ENCODE data around the gene CRYL1.

CRYL1 gene

DNA sequence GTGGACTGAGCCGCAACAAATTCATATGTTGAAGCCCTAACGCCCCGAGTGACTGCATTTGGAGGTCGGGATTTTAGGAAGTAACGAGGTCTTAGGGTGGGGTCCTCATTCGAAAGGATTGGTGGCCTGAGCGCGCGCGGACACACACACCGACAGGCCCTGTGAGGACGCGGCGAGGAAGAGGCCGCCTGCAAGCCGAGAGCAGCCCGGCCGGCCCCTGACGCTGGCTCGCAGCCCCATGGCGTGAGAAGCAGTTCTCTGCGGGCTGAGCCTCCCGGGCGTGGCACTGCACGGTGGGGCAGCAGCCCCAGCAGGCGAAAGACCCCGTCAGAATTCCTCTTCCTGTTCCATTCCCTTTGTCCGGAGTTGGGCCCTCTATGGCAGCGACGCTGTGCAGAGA is 131.2 kb downstream of the CRYL1 start:
- no peak for DNase-seq

DNA sequence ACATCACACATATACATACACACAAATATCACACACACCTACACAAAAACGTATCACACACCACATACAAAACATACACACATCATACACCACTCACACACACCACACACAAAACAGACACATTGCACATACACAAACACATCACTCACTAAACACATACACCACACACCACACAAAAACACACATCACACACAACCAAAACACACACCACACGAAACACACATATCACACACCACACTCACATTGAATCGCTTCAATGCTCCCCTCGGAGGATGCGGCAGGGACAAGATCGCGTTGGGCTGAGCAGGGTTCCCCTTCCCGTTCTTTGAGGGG is 131.5 kb downstream of the CRYL1 start:
- no peak for DNase-seq

DNA sequence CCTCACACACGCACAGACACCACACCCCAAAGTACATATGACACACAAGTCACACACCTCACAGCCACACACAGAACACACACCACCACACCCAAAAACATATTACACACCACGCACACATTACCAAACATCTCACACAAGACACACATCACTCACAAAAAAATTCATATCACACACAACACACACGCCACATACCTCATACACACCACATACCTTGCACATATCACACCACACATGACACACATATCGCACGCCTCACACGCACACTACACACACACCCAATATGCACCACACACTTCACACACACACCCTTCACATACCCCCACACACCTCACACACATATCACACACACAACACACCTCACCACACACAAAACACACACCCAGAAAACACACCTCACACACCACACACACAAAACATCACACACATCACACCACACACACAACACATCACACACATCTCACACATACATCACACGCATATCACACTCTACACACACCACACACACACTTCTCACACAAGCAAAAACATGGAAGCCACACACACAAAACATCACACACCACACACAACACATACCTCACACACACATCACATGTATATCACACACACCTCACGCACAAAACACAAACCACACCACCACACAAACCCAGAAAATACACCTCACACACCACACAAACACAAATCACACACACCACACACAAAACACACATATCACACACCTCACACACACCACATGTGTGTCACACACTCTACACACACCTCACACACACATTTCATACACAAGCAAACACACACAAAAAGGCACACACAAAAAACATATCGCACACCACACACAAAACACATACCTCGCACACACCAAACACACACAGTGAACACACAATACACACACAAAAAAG is 132.1 kb downstream of the CRYL1 start:
- no peak for DNase-seq

DNA sequence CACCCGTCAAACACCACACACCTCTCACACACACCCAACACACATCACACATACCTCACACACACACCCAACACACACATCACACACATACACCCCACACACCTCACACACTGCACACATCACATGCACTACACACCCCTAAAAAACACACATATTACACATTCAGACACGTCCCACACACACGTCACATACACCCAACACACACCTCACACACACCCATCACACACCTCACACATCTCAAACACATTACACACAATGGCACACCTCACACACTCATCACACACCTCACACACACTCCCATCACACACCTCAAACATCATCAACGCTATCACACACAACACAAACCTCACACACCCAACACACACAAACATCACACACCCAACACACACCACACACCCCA is 133.1 kb downstream of the CRYL1 start:
- DNase-seq = no peak

DNA sequence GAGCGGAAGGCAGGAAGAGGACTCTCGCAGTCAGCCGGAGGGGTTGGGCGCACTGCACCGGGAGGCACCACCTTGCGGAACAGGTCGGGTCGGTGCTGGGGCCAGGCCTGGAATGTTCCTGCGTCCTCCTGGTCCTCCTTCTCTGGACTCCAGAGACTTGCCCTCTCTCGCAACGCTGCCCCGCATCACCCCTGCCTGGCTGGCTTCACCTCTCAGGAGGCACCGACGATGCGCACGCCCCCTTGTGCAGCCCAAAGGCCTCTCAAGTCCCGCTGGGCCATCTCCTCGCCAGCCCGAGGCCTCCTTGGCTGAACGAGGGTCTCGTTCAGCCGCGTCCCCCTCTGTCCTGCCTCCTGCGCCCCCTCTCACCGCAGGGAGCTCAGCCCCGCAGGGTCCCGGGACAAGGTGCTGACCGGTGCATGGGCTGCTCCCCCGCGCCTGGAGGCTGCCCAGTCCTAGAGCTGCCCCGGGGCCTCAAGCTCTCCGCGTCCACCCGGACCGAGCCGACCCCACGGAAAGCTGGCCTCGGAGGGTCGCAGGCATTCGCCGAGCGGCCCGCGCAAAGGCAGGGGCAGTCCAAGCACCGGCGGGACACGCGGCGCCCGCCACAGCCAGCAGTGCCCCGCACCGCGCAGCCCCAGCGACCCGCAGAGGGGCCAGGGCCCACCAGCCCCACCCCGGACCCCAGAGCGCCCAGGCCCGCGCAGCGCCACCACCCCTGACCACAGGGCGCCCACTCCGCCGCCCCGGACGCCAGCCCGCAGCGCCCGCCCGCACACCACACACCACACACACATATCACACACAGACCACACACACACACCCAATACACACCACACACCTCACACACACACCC is 133.8 kb downstream of the CRYL1 start:
- no peak for DNase-seq

DNA sequence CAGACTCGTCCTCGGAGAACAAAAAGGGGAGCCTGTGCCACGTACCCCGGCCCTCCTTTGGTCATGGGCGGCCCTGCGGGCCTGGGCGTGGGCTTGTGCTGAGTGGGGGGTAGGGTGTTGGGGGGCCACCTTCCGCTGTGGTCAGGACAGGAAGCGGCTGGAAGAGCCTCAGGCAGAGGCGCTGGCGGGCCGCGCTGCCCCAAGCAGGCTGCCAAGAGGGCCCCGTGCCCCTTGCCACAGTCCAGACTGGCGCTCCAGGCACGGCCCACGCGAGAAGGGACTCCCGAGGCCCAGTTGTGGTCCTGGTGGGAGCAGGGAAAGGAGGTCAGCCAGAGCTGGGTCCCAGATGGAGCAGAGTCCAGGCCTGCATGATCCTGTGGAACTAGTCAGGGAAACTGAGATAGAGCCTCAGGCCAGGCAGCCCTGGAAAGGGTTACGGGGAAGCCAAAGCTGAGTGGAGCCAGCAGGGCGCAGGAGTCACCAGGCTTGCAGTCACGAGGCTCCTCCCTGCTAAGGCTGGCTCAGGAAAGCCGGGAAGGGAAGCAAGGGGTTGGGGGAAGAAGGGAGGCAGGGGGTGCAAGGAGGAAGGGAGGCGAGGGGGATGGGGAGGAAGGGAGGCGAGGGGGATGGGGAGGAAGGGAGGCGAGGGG is 135.0 kb downstream of the CRYL1 start:
- no peak for DNase-seq

DNA sequence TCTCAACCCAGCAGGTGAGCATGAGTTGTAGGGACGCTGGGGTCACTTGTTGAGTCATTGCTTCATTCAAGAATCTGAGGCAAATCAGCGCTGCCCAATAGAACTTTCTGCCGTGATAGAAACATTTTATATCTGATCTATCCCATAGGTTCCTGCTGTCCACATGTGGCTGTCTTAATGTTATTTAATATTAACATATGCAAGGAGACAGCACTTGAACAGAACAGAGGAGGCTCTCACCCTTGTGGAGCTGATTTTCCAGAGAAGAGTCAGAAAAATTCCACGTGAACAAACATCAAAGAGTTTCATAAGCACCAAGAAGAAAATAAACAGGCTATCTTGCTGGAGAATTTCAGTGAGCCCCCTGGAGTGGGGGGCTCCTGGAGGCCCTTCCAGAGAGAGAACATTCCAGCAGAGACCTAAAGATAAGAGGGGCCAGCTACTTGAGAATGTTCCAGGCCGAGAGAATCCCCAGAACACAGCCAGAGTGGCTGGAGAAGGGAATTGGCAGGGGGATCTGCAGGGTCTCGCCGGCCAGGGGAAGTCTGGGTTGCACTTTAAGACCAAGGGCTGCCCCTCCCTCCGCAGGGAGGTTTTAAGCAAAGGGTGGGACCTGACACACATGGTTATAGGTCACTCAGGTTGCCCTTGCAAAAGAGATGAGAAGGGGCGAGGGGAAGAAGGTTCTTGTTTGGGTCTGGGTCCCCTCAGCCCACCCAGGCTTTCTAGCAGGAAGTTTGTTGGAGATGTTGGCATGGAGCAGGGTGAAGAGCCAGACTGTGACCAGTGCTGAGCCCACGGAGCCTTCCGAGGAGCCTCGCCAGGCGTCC is 135.7 kb downstream of the CRYL1 start:
- DNase-seq = no peak

DNA sequence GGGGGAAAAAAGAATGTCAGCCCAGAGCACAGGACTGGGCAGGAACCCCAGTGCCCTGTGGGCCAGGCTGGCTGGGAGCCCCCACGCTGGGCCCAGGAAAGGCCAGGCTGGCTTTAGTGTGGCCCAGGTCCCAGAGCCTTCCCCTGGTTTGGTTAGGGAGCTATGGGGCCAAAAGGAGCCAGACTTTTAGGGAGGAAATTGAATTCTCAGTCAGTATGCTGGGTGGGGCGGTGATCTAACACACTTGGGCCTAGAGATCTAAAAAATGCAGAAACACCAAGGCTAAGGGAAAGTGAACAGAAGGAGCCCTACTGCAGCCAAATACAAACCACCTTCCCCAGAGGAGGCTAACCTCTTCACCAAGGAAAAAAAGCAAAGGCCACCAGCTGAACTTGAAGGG is 137.5 kb downstream of the CRYL1 start:
- no peak for DNase-seq

DNA sequence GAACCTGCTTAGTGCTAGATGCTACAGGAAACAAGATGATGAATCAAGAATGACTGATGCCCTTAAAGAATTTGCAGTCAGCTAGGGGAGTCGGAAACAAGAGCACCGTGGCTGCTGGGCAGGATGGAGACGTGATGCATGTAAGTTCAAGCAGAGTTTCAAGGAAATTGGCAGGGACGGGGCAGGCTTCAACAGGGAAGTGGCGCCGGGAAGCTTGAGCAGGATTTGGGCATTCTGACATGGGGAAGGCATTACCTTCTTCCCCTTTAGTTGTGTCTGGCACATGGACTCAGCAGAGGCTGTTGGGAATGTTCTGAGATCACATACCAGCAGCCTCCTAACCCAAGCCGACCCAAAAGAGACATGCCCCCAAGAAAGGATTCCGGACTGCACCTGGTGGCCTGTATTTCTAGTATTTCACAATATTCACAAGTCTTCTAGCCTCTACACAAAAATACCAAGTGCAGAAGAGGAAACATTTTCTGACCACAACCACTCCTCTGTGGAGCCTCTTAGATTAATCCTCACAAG is 138.2 kb downstream of the CRYL1 start:
- DNase-seq = no peak

DNA sequence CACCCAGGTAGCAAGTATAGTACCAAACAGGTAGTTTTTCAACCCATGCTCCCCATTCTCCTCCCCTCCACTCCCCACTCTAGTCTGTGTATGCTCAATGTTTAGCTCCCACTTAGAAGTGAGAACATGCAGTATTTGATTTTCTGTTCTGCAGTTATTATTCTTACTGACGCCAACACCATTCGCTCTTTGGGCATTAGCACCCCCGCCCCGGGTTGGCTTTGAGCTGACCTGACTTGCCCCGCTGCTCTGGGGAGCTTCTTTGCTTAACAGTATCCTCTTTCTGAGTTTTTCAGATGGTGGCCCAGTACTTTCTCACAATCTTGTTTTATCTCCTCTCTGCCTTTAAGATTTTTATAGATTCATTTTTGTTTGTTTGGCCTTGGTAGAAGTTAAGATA is 138.7 kb downstream of the CRYL1 start:
- no peak for DNase-seq

DNA sequence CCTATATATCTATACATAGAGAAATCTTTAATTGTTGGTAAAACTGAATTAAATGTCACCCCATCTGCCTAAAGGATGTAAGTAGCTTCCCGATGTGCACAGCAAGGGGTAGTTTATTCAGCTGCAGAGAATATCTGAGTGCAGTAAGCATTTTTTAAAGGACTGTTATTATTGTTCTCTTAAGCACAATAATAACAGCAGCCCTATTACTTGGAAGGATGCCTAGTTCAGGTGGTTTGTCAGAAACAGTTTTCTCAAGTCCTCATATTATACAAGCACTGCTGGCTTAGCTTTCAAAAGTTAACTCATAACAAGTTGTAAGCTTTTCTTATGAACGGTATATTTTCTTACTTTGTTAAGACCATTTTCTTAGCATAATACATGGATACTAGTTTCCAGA is 142.6 kb downstream of the CRYL1 start:
- no peak for DNase-seq

DNA sequence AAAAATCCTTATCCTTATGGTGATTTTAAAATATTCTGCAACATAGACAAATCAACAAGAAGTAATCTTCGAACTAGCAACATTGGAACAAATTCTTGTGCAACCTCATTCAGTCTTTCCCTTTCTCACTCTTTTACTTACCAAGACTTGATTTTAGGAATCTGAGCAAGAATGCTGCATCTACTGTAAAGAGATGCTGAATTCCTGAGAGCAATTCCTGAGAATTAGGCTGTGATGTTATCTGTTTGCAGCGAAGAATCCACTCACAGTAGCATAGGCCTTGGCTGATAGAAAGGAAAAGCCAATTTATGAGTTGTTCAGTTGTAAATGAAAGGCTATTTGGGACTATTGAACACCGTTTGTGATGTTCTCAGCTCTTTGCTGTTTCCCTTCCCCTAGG is 144.3 kb downstream of the CRYL1 start:
- DNase-seq = no peak

DNA sequence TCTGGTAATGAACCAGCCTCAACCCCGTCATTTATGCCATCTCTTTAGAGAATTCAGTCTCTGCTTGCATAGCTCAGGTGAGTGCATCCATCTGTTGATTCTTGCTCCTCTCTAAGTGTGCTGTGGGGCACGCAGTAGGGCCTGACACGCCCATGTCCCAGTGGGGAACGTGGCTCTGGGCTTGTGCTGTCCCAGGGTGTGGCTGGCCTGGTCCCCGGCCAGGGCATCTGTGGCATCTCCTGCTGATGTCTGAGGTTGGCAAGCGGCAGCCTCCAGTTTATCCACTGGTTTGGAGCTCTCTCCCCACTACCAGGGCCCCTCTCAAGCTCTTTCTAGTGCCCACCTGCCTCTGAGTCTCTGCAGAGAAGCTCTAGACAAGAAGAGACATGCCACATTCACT is 146.9 kb downstream of the CRYL1 start:
- DNase-seq = peak; percentile 4

DNA sequence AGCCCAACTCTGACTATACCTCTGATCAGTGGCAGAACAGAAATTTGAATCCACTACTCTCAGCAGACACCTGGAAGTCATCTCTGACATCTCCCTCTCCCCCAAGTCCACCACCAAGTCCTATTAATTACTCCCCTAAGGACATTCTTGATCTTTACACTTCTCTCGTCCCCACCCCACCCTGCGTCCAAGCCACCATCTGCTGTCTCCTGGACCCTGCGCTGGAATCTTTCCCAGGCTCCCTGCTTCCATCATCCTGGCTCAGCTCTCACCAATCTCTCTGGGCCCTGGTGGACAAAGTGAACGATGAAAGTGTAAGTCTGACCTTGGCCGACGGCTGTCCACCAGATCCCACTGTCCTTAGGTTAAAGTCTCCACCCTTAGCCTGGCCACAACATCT is 147.9 kb downstream of the CRYL1 start:
- DNase-seq = no peak

DNA sequence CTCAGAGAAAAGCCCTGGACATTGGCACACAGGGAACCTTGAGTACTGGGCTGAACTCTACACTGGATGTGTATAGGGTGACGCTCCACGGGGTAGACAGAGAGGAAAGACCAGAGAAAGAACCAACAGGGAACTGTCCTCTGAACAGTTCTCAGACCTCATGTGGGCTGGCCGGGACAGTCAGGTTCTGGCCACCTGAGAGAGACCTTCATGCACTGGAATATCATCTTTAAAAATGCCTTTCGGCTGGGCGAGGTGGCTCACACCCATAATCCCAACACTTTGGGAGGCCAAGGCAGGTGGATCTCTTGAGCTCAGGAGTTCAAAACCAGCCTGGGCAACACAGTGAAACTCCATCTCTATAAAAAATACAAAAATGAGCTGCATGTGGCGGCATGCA is 149.8 kb downstream of the CRYL1 start:
- no peak for DNase-seq

DNA sequence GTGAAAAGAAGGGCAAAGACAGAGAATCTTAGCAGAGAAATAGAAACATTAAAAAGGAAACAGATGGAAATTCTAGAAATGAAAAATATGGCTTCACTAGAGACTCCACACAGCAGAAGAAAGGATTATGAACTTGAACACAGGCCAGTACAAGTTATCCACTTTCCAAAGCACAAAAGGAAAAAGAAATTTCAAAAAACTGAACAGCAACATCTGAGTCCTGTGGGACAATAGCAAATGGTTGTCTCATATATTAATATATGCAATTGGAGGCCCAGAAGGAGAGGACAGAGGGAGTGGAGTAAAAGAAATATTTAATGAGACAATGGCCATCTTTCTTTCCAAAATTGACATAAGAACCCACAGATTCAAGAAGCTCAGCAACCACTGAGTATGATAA is 151.8 kb downstream of the CRYL1 start:
- DNase-seq = no peak

DNA sequence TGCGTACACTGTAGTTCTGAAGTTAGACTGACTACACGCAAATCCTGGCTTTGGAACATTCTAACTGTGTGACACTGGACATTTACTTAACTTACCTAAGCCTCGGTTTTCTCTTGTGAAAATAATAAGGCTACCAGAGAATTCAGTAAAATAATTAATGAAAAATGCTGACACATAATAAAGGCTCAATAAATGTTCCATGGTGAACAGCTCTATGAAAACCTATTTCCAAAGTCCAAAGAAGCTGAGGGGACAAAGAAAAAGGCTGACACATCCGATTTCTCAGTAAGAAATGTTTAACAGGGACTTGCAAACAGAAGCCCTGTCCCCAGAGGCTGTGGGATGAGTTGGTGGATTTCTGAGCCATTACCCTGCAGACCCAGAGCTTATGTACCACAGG is 153.8 kb downstream of the CRYL1 start:
- DNase-seq = no peak

DNA sequence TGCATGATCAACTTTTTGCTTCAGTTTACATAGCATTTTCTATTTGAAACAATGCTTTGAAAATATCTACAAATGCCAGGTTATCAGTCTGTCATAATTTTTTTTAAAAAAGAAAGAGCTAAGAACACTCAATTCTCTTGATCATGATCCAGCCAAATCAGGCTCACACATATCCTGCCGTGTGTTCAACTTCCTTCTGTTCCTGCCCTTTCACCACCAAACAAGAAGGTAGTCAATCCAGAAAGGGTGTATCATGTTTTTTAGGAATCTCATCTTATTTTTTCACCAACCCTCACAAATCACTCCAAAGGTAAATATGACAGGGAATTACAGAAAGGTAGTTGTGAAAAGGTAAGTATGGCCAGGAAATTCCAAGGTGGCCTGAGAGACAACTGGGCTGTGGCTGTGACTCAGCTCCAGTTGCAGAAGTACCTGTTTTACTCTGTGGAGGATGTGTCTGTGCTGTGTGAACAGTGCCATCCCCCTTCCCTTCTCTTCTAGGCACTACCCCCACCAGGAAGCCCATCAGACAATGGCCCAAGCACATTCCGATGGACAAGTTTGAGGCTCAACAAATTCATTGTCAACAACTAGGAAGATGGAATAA is 154.7 kb downstream of the CRYL1 start:
- DNase-seq = no peak

DNA sequence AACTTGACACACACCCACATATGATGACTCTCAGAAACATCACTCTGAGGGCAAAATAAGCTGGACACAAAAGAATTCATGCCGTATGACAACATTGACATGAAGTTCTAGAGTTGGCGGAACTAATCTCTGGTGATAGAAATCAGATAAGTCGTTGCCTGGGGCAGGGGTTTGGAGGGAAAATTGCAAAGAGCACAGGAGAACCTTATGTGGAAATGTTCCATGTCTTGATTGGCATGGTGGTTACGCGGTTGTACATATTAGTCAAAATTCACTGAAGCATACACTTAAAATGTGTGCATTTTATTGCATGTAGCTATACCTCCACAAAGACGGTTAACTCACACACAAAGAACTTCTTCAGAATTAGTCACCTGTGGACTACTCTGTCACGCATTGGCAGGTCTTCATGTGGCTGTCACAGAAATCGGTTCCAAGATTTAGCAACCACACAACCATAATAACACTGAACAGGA is 155.7 kb downstream of the CRYL1 start:
- no peak for DNase-seq

DNA sequence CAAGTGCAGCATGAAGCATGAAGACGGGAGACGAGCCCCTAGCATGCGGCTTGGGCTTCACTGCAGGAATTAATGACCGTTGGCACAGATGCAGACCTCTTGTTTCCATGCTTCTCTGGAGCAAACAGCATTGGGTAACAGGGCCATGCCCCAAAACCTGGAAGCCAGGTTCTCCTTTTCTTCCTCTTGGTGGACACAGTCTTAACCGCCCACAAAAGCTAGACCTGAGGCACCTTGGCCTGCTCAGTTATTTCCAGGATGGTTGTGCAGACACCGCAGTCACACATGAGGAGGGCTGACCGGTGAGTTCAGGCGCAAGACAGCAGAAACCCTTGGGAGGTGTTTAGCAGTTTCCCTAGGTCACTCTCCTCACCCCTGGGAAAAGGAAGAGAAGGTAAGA is 159.6 kb downstream of the CRYL1 start:
- DNase-seq = no peak

DNA sequence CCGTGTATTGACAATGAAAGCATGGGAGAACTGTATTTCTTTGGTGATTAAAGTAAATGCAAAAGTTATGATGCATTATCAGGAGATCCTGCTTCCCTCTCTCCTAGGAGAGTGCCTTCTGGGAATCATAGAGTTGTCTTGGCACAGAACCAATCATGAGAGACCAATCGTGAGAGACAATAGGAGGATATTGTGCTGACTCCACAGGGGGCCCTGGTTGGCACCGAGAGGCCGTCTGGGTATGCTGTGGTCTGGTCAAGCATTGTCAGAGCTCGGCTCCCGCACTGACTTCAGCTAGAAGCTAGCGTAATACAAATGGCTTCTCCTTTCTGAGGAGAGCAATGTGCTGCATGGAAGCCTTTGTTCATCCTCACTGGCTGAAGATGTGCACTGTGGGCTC is 162.1 kb downstream of the CRYL1 start:
- DNase-seq = no peak

DNA sequence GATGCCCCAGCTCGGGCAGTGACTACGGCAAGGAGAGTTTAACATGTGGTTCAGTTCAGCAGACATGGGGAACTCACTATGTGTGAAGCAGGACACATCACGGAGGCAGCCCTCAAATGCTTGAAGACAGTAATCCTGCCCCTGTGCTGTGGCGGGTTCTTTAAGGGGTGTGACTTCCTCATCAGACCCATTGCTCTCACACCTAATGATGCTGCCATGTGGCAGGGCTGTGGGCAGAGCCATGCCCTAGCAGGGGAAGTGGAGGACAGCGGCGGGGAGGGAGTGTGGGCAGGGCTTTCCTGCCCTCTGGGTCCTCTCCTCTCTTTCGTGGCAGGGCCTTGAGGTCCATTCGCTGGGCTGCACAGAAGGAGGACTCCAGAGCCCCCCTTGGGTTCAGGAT is 162.5 kb downstream of the CRYL1 start:
- DNase-seq = no peak

Measured in NCI-H510A treated with DMSO at 0.1 percent for 48 hours (cell line).